PC-9 (cell line): ENCODE data around the gene PODXL. TPM values are rescaled to one million over a fixed set of nuclear protein-coding genes. Genes with fewer than 3 reads are reported as not detected.

ENCODE experiments used
- BruUV-seq: library from RNA; stranded (reverse); fragments of 400-500 nt; replicated peaks from 2 replicates; lab custom pipeline; 2021; lab: Mats Ljungman, UMichigan
- CTCF ChIA-PET: fragments of 300-600 bp; sonication (Branson Sonifier 250); formaldehyde crosslinking; loops from one replicate; lab custom pipeline; 2022; ENCODE audit warnings: antibody characterized with exemption; lab: Charles Lee
- POLR2A ChIA-PET: fragments of 300-600 bp; sonication (Branson Sonifier 250); formaldehyde crosslinking; loops from one replicate; lab custom pipeline; 2022; ENCODE audit warnings: antibody characterized with exemption; ENCODE audit not compliant: unreplicated experiment; lab: Charles Lee
- DNase-seq, 2 experiments: peaks; one replicate each; pipeline versions ENCODE4 v3.0.0 to v3.0.0-alpha.2; 2015 to 2022; ENCODE audit warnings: mixed read lengths in 1 of 2
- H2AFZ ChIP-seq: fragments of 200-600 bp; sonication (generic); 2 replicates; pipeline ENCODE4 v1.8.1; 2017; ENCODE audit warnings: antibody characterized with exemption
- H3F3A ChIP-seq: fragments of 200-600 bp; sonication (generic); 2 replicates; pipeline ENCODE4 v1.8.1; 2017; ENCODE audit warnings: antibody characterized with exemption, mild to moderate bottlenecking, low read depth; ENCODE audit not compliant: insufficient read depth
- H3K27ac ChIP-seq: fragments of 200-600 bp; sonication (generic); 2 replicates; pipeline ENCODE4 v1.6.1; 2016; ENCODE audit warnings: mixed run types
- H3K27me3 ChIP-seq: fragments of 200-600 bp; sonication (generic); 2 replicates; pipeline ENCODE4 v1.6.1; 2016; ENCODE audit warnings: low read depth, mixed run types; ENCODE audit not compliant: insufficient read depth
- H3K36me3 ChIP-seq: fragments of 200-600 bp; sonication (generic); 2 replicates; pipeline ENCODE4 v1.6.1; 2016; ENCODE audit warnings: low read depth, mixed run types
- H3K4me1 ChIP-seq: fragments of 200-600 bp; sonication (generic); replicated peaks from 2 replicates; pipeline ENCODE4 v1.6.1; 2016; ENCODE audit warnings: mixed run types; ENCODE audit not compliant: insufficient read depth
- H3K4me2 ChIP-seq: fragments of 200-600 bp; sonication (generic); 2 replicates; pipeline ENCODE4 v1.6.1; 2017; ENCODE audit warnings: mixed run types
- H3K4me3 ChIP-seq: fragments of 200-600 bp; sonication (generic); 2 replicates; pipeline ENCODE4 v1.6.1; 2016; ENCODE audit warnings: mixed run types
- H3K79me2 ChIP-seq: fragments of 200-600 bp; sonication (generic); 2 replicates; pipeline ENCODE4 v1.6.1; 2017; ENCODE audit warnings: low read depth, mixed run types
- H3K9me2 ChIP-seq: fragments of 200-600 bp; sonication (generic); 2 replicates; pipeline ENCODE4 v1.8.1; 2017; ENCODE audit warnings: mild to moderate bottlenecking; ENCODE audit not compliant: insufficient read depth
- H3K9me3 ChIP-seq: fragments of 200-600 bp; sonication (generic); 2 replicates; pipeline ENCODE4 v1.8.1; 2016; ENCODE audit warnings: low read depth; ENCODE audit not compliant: insufficient read depth
- H4K20me1 ChIP-seq: fragments of 200-600 bp; sonication (generic); 2 replicates; pipeline ENCODE4 v1.8.1; 2017; ENCODE audit not compliant: insufficient read depth
- CTCF ChIP-seq: fragments of 200-600 bp; sonication (generic); conservative IDR thresholded peaks from 2 replicates; pipeline ENCODE4 v1.6.1; 2017; ENCODE audit warnings: mixed run types, antibody characterized with exemption, mild to moderate bottlenecking, moderate library complexity
- EZH2 ChIP-seq: fragments of 200-600 bp; sonication (generic); IDR thresholded peaks from 2 replicates; pipeline ENCODE4 v1.8.0; 2017; ENCODE audit warnings: antibody characterized with exemption, low read depth
- intact Hi-C: fragments of 100-400 bp; cut with micrococcal nuclease; formaldehyde crosslinking; loops from one replicate; pipeline ENCODE4 v1.10.0; 2022; ENCODE audit not compliant: unreplicated experiment
- total RNA-seq: library from RNA; stranded (reverse); gene quantifications from 2 replicates; pipeline ENCODE4 v1.2.3, GENCODE V29; 2021

Gene PODXL
- total RNA-seq, 1 experiment from 2014 or later, result 75.3 TPM

- ChIA-PET POLR2A (no interaction called here), CTCF (no interaction called here)
- Histone ChIP-seq H3K9me3 (no peaks in the 10 kb centered on the region), H3K4me3 (no peak overlapping the region), H3F3A (no peaks in the 10 kb centered on the region; the same call in 1 of the 2 replicates), H3K4me1 (no peaks in the 10 kb centered on the region), H3K36me3 (0 out of 2 replicates have a peak, but pooled peaks cover 6% of the 10 kb centered on the region), H3K9me2 (no peaks in the 10 kb centered on the region), H3K27ac (no peak overlapping the region), H3K4me2 (no peak overlapping the region), H2AFZ (no peak overlapping the region), H3K27me3 (no peaks in the 10 kb centered on the region), H4K20me1 (no peaks in the 10 kb centered on the region), H3K79me2 (no peaks in the 10 kb centered on the region)
- DNase-seq, result no peak
- BruUV-seq, result no TSS peak
- intact Hi-C loops, result no loop called here
- TF ChIP-seq CTCF (no peak), EZH2 (no peak)
Measured at GRCh38 chr7:131476740-131477139, 79.7 kb downstream of the PODXL start.

GRCh38 chr7:131471250-131472004 is 85.0 kb downstream of the PODXL start:
- H3K36me3 ChIP-seq, result peaks cover 15% of the 10 kb centered on the region
- H3K4me2 ChIP-seq, result no peak overlapping the region
- H3K27ac ChIP-seq, result no peak overlapping the region
- no peaks in the 10 kb centered on the region for H3K9me3 ChIP-seq
- TF ChIP-seq EZH2 (no peak), CTCF (no peak)
- H3K79me2 ChIP-seq, result no peaks in the 10 kb centered on the region
- DNase-seq, result no peak
- CTCF ChIA-PET, result no interaction called here
- no TSS peak for BruUV-seq
- no peaks in the 10 kb centered on the region for H3K9me2 ChIP-seq
- H4K20me1 ChIP-seq, result no peaks in the 10 kb centered on the region
- H2AFZ ChIP-seq, result no peak overlapping the region
- no peaks in the 10 kb centered on the region for H3K27me3 ChIP-seq
- no peaks in the 10 kb centered on the region for H3K4me1 ChIP-seq
- intact Hi-C loops, result no loop called here
- no peaks in the 10 kb centered on the region; the same call in 1 of the 2 replicates for H3F3A ChIP-seq
- POLR2A ChIA-PET, result interaction anchor here (0.6 kb wide), 1 partner anchor 11 kb away, joined by 3 read pairs; no protein-coding TSS in a partner anchor
- no peak overlapping the region for H3K4me3 ChIP-seq

DNA sequence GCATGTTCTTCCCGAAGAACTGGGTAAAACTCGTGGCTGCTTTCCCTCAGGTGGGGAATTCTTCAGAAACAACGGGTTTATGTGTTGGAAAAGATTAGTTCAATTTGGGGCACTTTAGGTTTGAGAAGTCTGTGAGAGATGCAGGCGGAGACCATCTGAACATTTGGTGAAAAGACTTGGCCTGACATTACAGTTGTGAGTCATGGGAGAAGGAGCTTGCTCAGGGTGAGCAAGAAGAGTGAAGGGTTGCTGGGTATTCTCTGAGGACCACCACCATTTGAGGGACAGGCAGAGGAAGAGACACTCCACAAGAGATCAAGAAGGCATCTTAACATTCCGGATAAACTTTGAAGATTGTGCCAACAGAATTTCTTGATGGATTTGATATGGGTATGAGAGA is 88.6 kb downstream of the PODXL start:
- no peak overlapping the region for H3K4me3 ChIP-seq
- H3K79me2 ChIP-seq, result no peaks in the 10 kb centered on the region
- peaks cover 42% of the 10 kb centered on the region for H3K36me3 ChIP-seq
- TF ChIP-seq EZH2, result no peak
- no peak for TF ChIP-seq CTCF
- H3K4me1 ChIP-seq, result no peaks in the 10 kb centered on the region
- H4K20me1 ChIP-seq, result no peaks in the 10 kb centered on the region
- no peak for DNase-seq
- BruUV-seq, result no TSS peak
- ChIA-PET CTCF (no interaction called here), POLR2A (no interaction called here)
- H3F3A ChIP-seq, result no peaks in the 10 kb centered on the region
- no peaks in the 10 kb centered on the region for H3K27me3 ChIP-seq
- no peak overlapping the region for H3K4me2 ChIP-seq
- intact Hi-C loops, result no loop called here
- no peaks in the 10 kb centered on the region for H3K9me3 ChIP-seq
- H3K27ac ChIP-seq, result no peak overlapping the region
- no peak overlapping the region for H2AFZ ChIP-seq
- no peaks in the 10 kb centered on the region for H3K9me2 ChIP-seq
